Peyer's patch (tissue), 4 donors: ENCODE data around the gene OCRL. TPM values are rescaled to one million over a fixed set of nuclear protein-coding genes. Genes with fewer than 3 reads are reported as not detected.
"Not testable (repeated sequence)": the region's sequence is repeated elsewhere in the genome, so short reads cannot be mapped to it uniquely, and the experiment has no call there.

Experiments used
- DNase-seq, 3 donors: peaks; one replicate each; pipeline ENCODE4 v3.0.0-alpha.2; 2017 to 2019
- H3K27ac ChIP-seq, 4 donors: fragments of 200-600 bp; sonication (generic); one replicate each; pipeline ENCODE4 v1.5.1; 2016 to 2019
- H3K27me3 ChIP-seq, 2 donors: fragments of 200-600 bp; sonication (generic); one replicate each; pipeline ENCODE4 v1.5.1; 2019
- H3K36me3 ChIP-seq, 3 donors: fragments of 200-600 bp; sonication (generic); one replicate each; pipeline ENCODE4 v1.5.1; 2016 to 2019
- H3K4me1 ChIP-seq, 4 donors: fragments of 200-600 bp; sonication (generic); one replicate each; pipeline ENCODE4 v1.5.1; 2016 to 2019
- H3K4me3 ChIP-seq, 4 donors: fragments of 200-600 bp; sonication (generic); 1 replicate in 3 of 4; 2 replicates in 1 of 4; pipeline ENCODE4 v1.5.1; 2016 to 2019; ENCODE audit warnings: mild to moderate bottlenecking in 1 of 4
- H3K9me3 ChIP-seq, 4 donors: fragments of 200-600 bp; sonication (generic); one replicate each; pipeline ENCODE4 v1.5.1; 2016 to 2019; ENCODE audit warnings: mild to moderate bottlenecking in 1 of 4
- POLR2A ChIP-seq, 2 donors: fragments of 450-650 bp; IDR thresholded peaks; one replicate each; pipeline ENCODE4 v1.5.1; 2017; ENCODE audit warnings: antibody characterized with exemption in 2 of 2, mild to moderate bottlenecking in 2 of 2, moderate library complexity in 2 of 2
- total RNA-seq, 4 donors: library from RNA; depleted of rRNA; stranded (reverse); fragments of >200 nt; gene quantifications; one replicate each; pipeline ENCODE4 v1.1.0, GENCODE V29; 2016
- TF ChIP-seq, protein P1 (sequence below), 6 experiments: fragments of 450-650 bp in 4 of 6; fragments of 200-600 bp in 2 of 6; sonication (generic) in 1 of 6; IDR thresholded peaks; one replicate each; pipeline ENCODE4 v1.5.1; 2017 to 2019; ENCODE audit warnings: antibody characterized with exemption in 6 of 6, mild to moderate bottlenecking in 3 of 6, moderate library complexity in 1 of 6

Gene OCRL
- total RNA-seq, 4 donors from 2014 or later, result 19.4 to 33.2 (median 24.5) TPM

DNA sequence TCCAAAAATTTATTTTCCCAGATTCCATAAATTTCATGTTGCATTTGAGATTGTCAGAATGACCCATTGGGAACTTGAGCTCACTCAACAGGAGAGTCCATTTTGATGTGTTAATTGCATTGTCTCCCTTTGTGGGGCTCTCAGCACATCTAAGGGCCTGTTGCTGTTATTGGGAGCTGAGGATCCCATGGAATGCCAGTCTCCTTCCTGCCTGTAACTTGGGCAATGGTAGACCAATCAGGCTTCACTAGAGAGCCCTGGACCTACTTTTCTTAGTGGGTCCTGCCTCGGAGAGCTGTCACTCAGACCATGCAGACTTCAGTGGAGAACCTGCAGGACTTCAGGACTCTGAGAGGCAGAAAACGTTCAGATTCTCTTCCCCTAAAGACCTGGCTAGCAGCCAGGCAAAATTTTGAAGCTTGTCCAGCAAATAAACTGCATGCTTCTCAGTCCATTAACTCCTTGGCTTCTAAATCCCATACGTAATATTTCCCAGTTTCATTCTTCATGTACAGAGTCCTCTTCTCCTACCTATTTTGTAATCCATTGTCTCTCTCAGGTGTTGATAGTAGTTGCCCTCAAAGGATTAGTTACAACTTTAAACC lies 25.1 kb downstream of the OCRL start:
- TF ChIP-seq, protein P1, sequence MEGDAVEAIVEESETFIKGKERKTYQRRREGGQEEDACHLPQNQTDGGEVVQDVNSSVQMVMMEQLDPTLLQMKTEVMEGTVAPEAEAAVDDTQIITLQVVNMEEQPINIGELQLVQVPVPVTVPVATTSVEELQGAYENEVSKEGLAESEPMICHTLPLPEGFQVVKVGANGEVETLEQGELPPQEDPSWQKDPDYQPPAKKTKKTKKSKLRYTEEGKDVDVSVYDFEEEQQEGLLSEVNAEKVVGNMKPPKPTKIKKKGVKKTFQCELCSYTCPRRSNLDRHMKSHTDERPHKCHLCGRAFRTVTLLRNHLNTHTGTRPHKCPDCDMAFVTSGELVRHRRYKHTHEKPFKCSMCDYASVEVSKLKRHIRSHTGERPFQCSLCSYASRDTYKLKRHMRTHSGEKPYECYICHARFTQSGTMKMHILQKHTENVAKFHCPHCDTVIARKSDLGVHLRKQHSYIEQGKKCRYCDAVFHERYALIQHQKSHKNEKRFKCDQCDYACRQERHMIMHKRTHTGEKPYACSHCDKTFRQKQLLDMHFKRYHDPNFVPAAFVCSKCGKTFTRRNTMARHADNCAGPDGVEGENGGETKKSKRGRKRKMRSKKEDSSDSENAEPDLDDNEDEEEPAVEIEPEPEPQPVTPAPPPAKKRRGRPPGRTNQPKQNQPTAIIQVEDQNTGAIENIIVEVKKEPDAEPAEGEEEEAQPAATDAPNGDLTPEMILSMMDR (IDR thresholded peaks at IDR 0.05), result no peak
- H3K4me3 ChIP-seq, result no peak overlapping the region
- peaks cover 0 to 28% (median 0%) of the 10 kb centered on the region in 3 donors for H3K36me3 ChIP-seq
- H3K27ac ChIP-seq, result no peak overlapping the region
- no peaks in the 10 kb centered on the region for H3K27me3 ChIP-seq
- no peaks in the 10 kb centered on the region for H3K4me1 ChIP-seq
- no peaks in the 10 kb centered on the region for H3K9me3 ChIP-seq
- DNase-seq, result no peak

DNA sequence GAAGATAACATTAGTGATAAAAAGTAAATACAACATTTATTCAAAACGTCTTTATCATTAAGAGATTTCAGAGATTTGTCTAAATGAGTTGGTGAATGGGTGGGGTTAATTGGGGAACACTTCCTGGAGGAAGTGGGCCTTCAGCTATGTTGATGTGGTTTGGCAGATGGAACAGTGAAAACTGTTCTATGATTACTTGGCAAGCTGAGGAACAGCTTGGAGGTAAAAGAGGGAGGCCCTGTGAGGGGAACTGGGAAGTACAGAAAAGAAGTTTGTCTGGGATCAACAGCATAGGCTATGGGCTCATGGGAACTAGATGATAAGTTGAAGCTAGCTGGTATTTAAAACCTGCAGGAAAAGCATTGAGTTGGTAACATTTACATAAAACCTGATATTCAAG lies 26.0 kb downstream of the OCRL start:
- TF ChIP-seq POLR2A (IDR thresholded peaks at IDR 0.05), result no peak
- TF ChIP-seq, protein P1 (IDR thresholded peaks at IDR 0.05), result no peak
- H3K36me3 ChIP-seq, result peaks cover 0 to 24% (median 0%) of the 10 kb centered on the region in 3 donors

DNA sequence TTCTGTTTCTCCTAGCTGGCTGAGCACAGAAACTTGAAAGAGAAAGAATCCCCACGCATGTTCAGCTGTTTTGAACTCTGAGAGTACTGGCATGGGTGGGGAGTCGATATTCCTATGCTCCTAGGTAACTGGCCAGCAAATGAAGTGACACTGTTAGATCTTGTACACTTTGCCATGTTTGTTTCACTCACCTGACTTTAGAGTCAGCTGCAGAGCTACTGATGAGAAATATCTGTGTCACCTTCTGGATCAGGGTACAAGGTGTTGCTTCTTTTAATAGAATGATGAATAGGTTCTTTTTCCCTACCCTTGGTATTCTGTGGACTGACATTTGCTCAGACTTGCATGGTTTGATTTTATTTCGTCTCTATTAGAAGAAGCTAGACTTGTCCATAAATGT lies 28.3 kb downstream of the OCRL start:
- TF ChIP-seq, protein P1 (IDR thresholded peaks at IDR 0.05), result no peak
- TF ChIP-seq POLR2A (IDR thresholded peaks at IDR 0.05), result no peak
- peaks cover 0 to 8% (median 0%) of the 10 kb centered on the region in 3 donors for H3K36me3 ChIP-seq

More for the DNA sequence above, 26.0 kb downstream of the OCRL start:
- no peaks in the 10 kb centered on the region for H3K4me1 ChIP-seq
- DNase-seq, result no peak
- no peaks in the 10 kb centered on the region for H3K9me3 ChIP-seq
- no peaks in the 10 kb centered on the region for H3K27me3 ChIP-seq
- H3K27ac ChIP-seq, result no peak overlapping the region
- no peak overlapping the region for H3K4me3 ChIP-seq

DNA sequence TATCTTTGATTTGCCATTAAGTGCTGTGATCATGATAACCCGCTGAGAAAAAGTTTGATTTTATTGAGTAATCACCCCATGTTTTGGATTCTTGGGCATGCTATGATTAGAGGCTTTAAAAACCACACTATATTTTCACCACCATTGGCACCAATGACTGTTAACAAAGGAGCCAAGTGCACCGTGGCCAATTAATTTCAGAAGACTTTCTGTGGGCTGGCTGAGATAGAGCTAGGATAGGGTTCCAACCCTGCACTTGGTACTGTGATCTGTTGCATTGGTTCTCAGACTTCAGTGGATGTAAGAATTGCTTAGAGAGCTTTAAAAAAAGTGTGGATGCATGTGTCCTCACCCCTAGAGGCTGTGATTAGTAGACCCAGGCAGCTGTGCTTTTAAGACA lies 32.4 kb downstream of the OCRL start:
- H3K36me3 ChIP-seq, result peaks cover 0 to 18% (median 0%) of the 10 kb centered on the region in 3 donors
- no peaks in the 10 kb centered on the region for H3K9me3 ChIP-seq
- no peaks in the 10 kb centered on the region for H3K27me3 ChIP-seq
- H3K27ac ChIP-seq, result no peak overlapping the region
- no peak for TF ChIP-seq POLR2A (IDR thresholded peaks at IDR 0.05)
- TF ChIP-seq, protein P1 (IDR thresholded peaks at IDR 0.05), result no peak
- H3K4me1 ChIP-seq, result no peaks in the 10 kb centered on the region
- no peak overlapping the region for H3K4me3 ChIP-seq
- no peak for DNase-seq

More for the DNA sequence above, 28.3 kb downstream of the OCRL start:
- DNase-seq, result no peak
- no peaks in the 10 kb centered on the region for H3K9me3 ChIP-seq
- no peaks in the 10 kb centered on the region for H3K4me1 ChIP-seq
- H3K4me3 ChIP-seq, result no peak overlapping the region
- no peak overlapping the region for H3K27ac ChIP-seq
- H3K27me3 ChIP-seq, result no peaks in the 10 kb centered on the region

DNA sequence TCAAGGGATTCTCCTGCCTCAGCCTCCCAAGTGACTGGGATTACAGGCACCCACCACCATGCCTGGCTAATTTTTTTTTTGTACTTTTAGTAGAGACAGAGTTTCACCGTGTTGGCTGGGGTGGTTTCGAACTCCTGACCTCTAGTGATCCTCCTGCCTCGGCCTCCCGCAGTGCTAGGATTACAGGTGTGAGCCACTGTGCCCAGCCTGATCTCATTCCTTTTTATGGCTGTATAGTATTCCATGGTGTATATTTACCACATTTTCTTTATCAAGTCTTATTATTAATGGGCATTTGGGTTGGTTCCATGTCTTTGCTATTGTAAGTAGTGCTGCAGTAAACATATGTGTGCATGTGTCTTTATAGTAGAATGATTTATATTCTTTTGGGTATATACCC lies 33.6 kb downstream of the OCRL start:
- not testable (repeated sequence) for H3K27me3 ChIP-seq, H3K4me3 ChIP-seq, H3K4me1 ChIP-seq, DNase-seq, H3K27ac ChIP-seq, H3K9me3 ChIP-seq
- H3K36me3 ChIP-seq, result peaks cover 0 to 13% (median 0%) of the 10 kb centered on the region in 3 donors

DNA sequence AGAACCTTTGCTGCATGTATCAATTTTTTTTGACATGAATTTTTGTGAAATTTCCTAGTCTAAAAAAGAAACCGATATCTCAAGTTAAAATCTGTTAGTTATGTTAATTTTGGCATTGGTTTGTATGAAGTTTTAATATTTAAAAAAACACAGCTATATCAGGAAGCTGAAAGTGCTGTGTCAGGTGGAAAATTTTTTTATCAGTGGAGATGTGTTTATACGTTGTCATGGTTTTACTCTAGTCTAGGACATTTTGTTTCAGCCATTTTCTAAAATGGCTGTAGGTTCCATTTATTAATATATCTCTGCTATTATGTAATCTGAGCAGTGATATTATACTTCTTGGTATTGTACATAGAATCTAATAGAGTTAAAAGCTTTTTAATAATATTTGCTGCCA lies 34.2 kb downstream of the OCRL start:
- no peaks in the 10 kb centered on the region for H3K4me1 ChIP-seq
- DNase-seq, result no peak
- H3K4me3 ChIP-seq, result no peak overlapping the region
- no peaks in the 10 kb centered on the region for H3K9me3 ChIP-seq
- TF ChIP-seq, protein P1 (IDR thresholded peaks at IDR 0.05), result no peak
- no peak for TF ChIP-seq POLR2A (IDR thresholded peaks at IDR 0.05)
- H3K27ac ChIP-seq, result no peak overlapping the region
- peaks cover 0 to 12% (median 0%) of the 10 kb centered on the region in 3 donors for H3K36me3 ChIP-seq
- H3K27me3 ChIP-seq, result no peaks in the 10 kb centered on the region
